Upper lobe of left lung (tissue), 6 donors: Measurements from ENCODE around the gene NISCH. TPM values are rescaled to one million over a fixed set of nuclear protein-coding genes. Genes with fewer than 3 reads are reported as not detected.
A peak's percentile ranks its signal among the peaks of the same experiment; 100 is the strongest.

Source experiments
- ATAC-seq, 2 donors: fragments of 200-7000 bp; cut with Tn5 transposase; one replicate each; pipeline ENCODE4 v1.9.1; 2022; ENCODE audit warnings: mild to moderate bottlenecking in 2 of 2, moderate library complexity in 2 of 2; ENCODE audit not compliant: low FRiP score in 2 of 2
- DNase-seq, 2 donors: peaks; one replicate each; pipeline ENCODE4 v3.0.0-alpha.2; 2019 to 2020
- H3K27ac ChIP-seq, 4 donors: fragments of 200-600 bp; sonication (generic); one replicate each; pipeline ENCODE4 v1.5.1; 2016 to 2019
- H3K27me3 ChIP-seq, 4 donors: fragments of 200-600 bp; sonication (generic); one replicate each; pipeline ENCODE4 v1.5.1; 2017 to 2019
- H3K36me3 ChIP-seq, 4 donors: fragments of 200-600 bp; sonication (generic); one replicate each; pipeline ENCODE4 v1.5.1; 2016 to 2019
- H3K4me1 ChIP-seq, 4 donors: fragments of 200-600 bp; sonication (generic); one replicate each; pipeline ENCODE4 v1.5.1; 2018 to 2019
- H3K4me3 ChIP-seq, 4 donors: fragments of 200-600 bp; sonication (generic); one replicate each; pipeline ENCODE4 v1.5.1; 2017 to 2019; ENCODE audit warnings: mild to moderate bottlenecking in 2 of 4, moderate library complexity in 1 of 4
- H3K9me3 ChIP-seq, 4 donors: fragments of 200-600 bp; sonication (generic); one replicate each; pipeline ENCODE4 v1.5.1; 2018 to 2019
- CTCF ChIP-seq, 6 experiments: fragments of 450-650 bp in 4 of 6; fragments of 200-600 bp in 2 of 6; sonication (generic) in 2 of 6; IDR thresholded peaks; one replicate each; pipeline ENCODE4 v1.5.1; 2016 to 2019; ENCODE audit warnings: antibody characterized with exemption in 6 of 6
- EP300 ChIP-seq, 4 donors: sonication (generic); formaldehyde crosslinking; IDR thresholded peaks; one replicate each; pipeline ENCODE4 v1.5.1; 2017; ENCODE audit warnings: antibody characterized with exemption in 4 of 4, control low read depth in 2 of 4
- POLR2A ChIP-seq, 4 donors: fragments of 450-650 bp; IDR thresholded peaks; one replicate each; pipeline ENCODE4 v1.5.1; 2016 to 2017; ENCODE audit warnings: antibody characterized with exemption in 4 of 4, mild to moderate bottlenecking in 2 of 4
- POLR2AphosphoS5 ChIP-seq, 2 donors: sonication (generic); formaldehyde crosslinking; IDR thresholded peaks; one replicate each; pipeline ENCODE4 v1.5.1; 2017; ENCODE audit warnings: antibody characterized with exemption in 2 of 2
- WGBS, 2 donors: methylation state at CpG; one replicate each; pipeline ENCODE4 v1.1.5; 2017 to 2018; 5-methylcytosine and 5-hydroxymethylcytosine counted together
- total RNA-seq, 6 donors: library from RNA; depleted of rRNA in 4 of 6; stranded (reverse); fragments of >200 nt in 4 of 6; gene quantifications; one replicate each; pipeline versions ENCODE4 v1.1.0 to v1.2.1, GENCODE V29; 2016 to 2021
- donor health status: DM: no; HTN: no; CAD: no; lungs with moderate emphysema.
- donor health status: DM: no; HTN: yes; CAD: no; lungs with severe emphysema.

Gene NISCH
- total RNA-seq, result 100 to 1,000 TPM in 2 of 6 donors, 10 to 100 TPM in 4; 60.7 to 288 (median 83.0) TPM

- Histone ChIP-seq H3K9me3 (no peaks in the 10 kb centered on the region), H3K4me1 (peaks cover 23 to 41% (median 32%) of the 10 kb centered on the region in 4 donors), H3K36me3 (peaks cover 13 to 30% (median 21%) of the 10 kb centered on the region in 4 donors)
Measured at GRCh38 chr3:52455283-52456168, at the start of gene NISCH. NISCH (plus strand) TSS chr3:52455604; CDS start chr3:52455642, 38 bp downstream.

GRCh38 chr3:52406231-52406661 is 49.2 kb upstream of the NISCH start:
- DNase-seq (no peak), ATAC-seq (no peak)
- no peak overlapping the region for H3K4me3 ChIP-seq
- H3K27me3 ChIP-seq, result no peaks in the 10 kb centered on the region
- peaks cover 19 to 74% (median 66%) of the 10 kb centered on the region in 4 donors for H3K36me3 ChIP-seq
- no peak overlapping the region for H3K27ac ChIP-seq
- peaks cover 16 to 27% (median 21%) of the 10 kb centered on the region in 4 donors for H3K4me1 ChIP-seq
- WGBS, 2 donors, result 95 to 98% methylated on average over 9 to 11 of the region's 11 CpGs
- TF ChIP-seq EP300 (IDR thresholded peaks at IDR 0.05) (no peak), POLR2A (IDR thresholded peaks at IDR 0.05) (no peak), POLR2AphosphoS5 (IDR thresholded peaks at IDR 0.05) (no peak), CTCF (IDR thresholded peaks at IDR 0.05) (no peak)
- H3K9me3 ChIP-seq, result no peaks in the 10 kb centered on the region

More at GRCh38 chr3:52455283-52456168, at the start of gene NISCH:
- ATAC-seq, result peak; percentile 81 to 94
- H3K27me3 ChIP-seq, result no peaks in the 10 kb centered on the region
- H3K4me3 ChIP-seq, result peak within 1 kb of the TSS; percentile 45 to 95 (median 83)
- TF ChIP-seq CTCF (IDR thresholded peaks at IDR 0.05) (no peak), EP300 (IDR thresholded peaks at IDR 0.05) (peak in 1 of 4 donors; percentile 77), POLR2AphosphoS5 (IDR thresholded peaks at IDR 0.05) (peak; percentile 68 to 75), POLR2A (IDR thresholded peaks at IDR 0.05) (peak in 2 of 4 donors; percentile 60 to 79)
- H3K27ac ChIP-seq, result peak within 1 kb of the TSS; percentile 85 to 95 (median 90)
- peak; percentile 91 to 100 for DNase-seq
- WGBS, 2 donors, result 1 to 3% methylated on average over 14 to 74 of the region's 86 CpGs

- ATAC-seq, result no peak
Measured at GRCh38 chr3:52406791-52407510, 48.5 kb upstream of the NISCH start.

GRCh38 chr3:52407779-52408178 is 47.6 kb upstream of the NISCH start:
- DNase-seq (no peak), ATAC-seq (no peak)
- WGBS, 2 donors, result 93 to 96% methylated on average over 3 of the region's 3 CpGs
- peaks cover 31 to 42% (median 33%) of the 10 kb centered on the region in 4 donors for H3K4me1 ChIP-seq
- H3K27me3 ChIP-seq, result no peaks in the 10 kb centered on the region
- no peak overlapping the region for H3K4me3 ChIP-seq
- H3K36me3 ChIP-seq, result peaks cover 19 to 59% (median 51%) of the 10 kb centered on the region in 4 donors
- no peak for TF ChIP-seq POLR2A (IDR thresholded peaks at IDR 0.05)
- TF ChIP-seq CTCF (IDR thresholded peaks at IDR 0.05), result no peak
- no peak for TF ChIP-seq POLR2AphosphoS5 (IDR thresholded peaks at IDR 0.05)
- TF ChIP-seq EP300 (IDR thresholded peaks at IDR 0.05), result no peak
- H3K9me3 ChIP-seq, result no peaks in the 10 kb centered on the region
- H3K27ac ChIP-seq, result no peak overlapping the region

More at GRCh38 chr3:52406791-52407510, 48.5 kb upstream of the NISCH start:
- TF ChIP-seq POLR2A (IDR thresholded peaks at IDR 0.05), result no peak
- TF ChIP-seq EP300 (IDR thresholded peaks at IDR 0.05), result no peak
- TF ChIP-seq CTCF (IDR thresholded peaks at IDR 0.05), result no peak
- TF ChIP-seq POLR2AphosphoS5 (IDR thresholded peaks at IDR 0.05), result no peak
- no peaks in the 10 kb centered on the region for H3K9me3 ChIP-seq
- H3K36me3 ChIP-seq, result peaks cover 19 to 67% (median 59%) of the 10 kb centered on the region in 4 donors
- peaks cover 23 to 34% (median 28%) of the 10 kb centered on the region in 4 donors for H3K4me1 ChIP-seq
- DNase-seq, result no peak
- H3K4me3 ChIP-seq, result no peak overlapping the region
- no peak overlapping the region for H3K27ac ChIP-seq
- 96% methylated on average over 19 to 20 of the region's 20 CpGs for WGBS, 2 donors
- H3K27me3 ChIP-seq, result no peaks in the 10 kb centered on the region
